GM18526 (cell line): Measurements from ENCODE around the gene TLE1.

Experiments
- POLR2A ChIP-seq: IDR thresholded peaks from 3 replicates; pipeline ENCODE4 v1.6.1; 2011; ENCODE audit not compliant: insufficient read length; ENCODE audit errors: extremely low read depth

Gene TLE1

DNA sequence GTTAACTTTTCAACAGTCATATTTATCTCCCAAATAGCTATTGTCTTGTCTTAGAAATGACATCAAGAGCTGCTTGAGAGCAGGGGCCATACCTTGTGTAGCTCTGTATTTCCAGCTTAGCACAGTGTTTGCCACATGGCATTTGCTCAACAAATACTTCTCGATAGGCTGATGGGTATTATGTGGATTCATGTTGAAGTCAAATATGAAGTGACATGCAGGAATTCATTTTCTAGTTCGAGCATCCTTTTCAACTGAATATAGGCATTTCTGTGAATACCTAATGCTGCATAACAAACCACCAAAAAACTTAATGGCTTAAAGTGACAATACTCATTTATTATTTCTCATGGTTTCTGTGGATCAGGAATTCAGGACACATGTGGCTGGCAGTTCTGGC, 125.6 kb downstream of the TLE1 start:
- no peak for TF ChIP-seq POLR2A

DNA sequence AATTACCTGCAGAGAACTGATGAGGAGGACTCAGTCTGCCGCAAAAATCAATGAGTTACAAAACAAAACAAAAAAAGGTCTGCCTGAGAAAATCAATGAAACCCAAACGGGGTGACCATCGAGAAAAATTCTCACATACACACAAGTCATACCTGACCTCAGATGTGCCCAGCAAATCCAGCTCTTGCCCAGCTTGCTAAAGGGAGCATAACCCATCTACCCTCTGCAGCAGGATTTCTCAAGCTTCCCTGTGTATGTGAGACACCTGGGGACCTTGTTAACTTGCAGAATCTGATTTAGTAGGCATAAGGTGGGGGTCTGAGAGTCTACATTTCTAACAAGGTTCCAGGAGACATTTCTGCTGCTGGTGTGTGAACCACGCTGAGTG, 126.3 kb downstream of the TLE1 start:
- TF ChIP-seq POLR2A, result no peak

DNA sequence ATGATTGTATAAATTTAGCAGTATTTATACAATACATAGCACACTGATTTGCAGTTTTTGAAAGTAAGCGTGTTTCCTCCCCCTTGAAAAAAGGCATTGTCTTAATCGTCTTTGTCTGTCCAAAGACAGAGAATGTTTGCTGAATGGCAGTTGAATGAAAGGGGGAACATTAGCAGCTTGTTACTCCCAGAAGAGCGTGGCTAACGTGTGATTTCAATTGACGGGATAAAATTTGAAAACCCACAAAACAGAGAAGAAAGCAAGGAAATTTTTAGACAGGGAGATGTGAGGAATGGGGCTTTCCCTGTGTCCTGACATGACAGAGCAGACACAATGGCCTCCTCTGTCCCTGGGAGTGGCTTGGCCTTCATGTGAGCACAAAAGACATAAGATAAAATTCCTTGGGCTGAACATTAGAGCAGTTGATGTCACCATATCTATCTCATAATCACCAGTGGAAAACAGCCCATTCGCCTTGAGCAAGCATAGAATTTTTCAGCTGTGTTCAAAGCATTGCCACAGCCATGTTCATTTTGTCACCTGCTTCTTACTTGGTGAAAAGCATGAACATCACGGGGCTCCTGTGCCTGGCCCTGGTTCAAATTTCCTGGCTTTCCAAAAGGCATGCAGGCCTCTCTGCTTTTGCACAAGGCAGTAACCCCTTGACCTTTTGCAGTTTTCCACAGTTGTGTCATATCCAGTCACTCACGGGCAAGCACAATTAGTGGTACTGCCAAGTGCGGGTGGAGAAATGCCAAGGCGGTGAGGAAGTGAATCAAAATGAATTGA, 126.9 kb downstream of the TLE1 start:
- TF ChIP-seq POLR2A, result no peak

DNA sequence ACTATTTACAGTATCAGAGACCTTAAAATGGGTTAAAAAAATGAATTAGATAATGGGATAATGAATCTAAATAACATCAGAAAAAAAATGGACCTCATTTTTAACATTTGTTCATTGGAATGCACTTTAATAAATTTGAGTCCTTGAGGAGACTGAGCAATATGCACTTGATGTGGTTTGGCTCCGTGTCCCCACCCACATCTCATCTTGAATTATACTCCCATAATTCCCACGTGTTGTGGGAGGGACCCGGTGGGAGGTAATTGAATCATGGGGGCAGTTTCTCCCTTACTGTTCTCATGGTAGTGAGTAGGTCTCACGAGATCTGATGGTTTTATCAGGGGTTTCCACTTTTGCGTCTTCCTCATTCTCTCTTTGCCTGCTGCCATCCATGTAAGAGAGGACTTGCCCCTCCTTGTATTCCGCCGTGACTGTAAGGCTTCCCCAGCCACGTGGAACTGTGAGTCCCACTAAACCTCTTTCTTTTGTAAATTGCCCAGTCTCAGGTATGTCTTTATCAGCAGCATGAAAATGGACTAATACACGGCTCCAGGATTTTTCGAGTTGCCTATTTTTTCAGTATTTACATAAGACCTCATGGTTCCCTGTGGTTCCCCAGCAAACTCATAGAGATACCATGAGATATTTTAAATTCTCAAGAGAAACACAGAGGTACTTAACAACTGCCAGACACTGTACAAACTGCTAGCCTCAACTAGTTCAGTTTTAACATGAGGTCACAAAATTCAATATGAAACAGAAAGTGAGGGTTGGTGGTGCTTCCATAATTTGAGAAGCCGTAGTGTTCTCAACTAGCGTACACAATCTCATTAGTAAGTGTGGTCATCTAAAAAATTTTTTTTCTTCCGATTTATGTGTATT, 128.3 kb downstream of the TLE1 start:
- TF ChIP-seq POLR2A, result no peak

DNA sequence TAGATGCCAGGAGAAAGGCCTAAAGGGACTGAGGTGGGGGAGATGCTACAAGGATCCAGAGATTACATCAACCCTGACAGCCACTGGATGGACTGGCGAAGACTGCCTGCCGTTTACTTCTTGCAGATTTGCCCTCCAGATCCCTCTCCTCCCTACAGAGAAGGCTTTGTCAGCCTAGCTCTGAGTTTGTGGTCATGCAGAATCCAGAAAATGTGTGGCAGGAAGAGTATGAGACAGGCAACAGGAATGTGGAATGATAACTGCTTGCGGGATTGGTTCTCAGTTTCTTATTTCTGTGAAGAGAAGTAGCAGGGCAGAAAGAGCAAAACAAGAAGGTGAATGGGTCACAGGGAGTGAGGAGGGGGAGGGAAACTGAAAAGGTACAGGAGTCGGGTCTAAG, 129.6 kb downstream of the TLE1 start:
- TF ChIP-seq POLR2A, result no peak

DNA sequence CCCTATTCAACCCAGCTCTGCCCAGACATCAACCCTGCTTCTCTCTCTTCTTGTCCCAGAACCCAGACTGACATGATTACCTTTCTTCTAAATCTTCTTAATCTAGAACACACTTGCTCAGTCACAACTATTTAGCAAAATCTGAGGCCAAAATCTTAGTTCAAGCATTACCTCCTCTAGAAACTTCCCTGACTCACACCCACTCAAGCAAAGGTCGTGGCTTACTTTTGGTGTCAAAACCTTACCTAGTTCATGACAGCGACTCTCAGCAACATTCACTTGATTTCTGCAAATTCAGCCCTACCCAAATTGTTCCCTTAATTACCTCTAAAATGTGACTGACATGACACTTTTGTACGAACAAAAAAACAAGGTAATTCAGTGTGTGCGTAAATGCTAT, 130.2 kb downstream of the TLE1 start:
- no peak for TF ChIP-seq POLR2A

DNA sequence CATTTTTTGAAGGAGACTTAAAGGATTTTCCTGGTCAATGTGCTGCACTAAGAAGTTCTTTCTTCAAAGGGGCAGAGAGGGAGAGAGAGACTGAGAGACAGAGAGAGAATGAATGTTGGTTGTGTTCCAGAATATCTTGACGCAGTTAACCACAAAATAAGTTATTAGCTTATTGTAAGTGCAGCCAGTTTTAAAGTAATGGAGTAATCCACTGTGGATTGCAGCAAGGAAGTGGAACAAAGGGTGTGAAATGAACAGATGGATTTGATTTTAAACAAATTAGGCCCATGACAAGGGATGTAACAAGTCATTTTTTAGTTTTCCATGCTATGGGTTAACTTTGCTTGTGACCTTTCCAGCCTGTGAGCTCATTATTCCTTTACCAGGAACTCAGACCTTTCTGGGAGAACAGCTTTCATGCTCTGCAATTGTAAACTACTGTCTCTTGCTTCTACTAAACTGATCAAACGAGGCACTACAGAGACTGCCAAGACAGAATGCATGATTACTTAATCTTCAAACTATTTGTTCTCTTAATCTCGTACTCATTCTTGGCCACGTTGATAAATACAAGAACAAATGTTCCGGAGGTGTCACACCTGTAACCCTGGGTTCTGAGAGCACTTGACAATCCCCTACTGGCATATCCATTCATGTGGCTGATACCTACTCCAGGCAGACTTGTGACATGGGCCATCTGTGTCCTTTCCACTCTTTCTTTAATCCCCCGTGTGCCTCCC, 131.1 kb downstream of the TLE1 start:
- TF ChIP-seq POLR2A, result no peak

DNA sequence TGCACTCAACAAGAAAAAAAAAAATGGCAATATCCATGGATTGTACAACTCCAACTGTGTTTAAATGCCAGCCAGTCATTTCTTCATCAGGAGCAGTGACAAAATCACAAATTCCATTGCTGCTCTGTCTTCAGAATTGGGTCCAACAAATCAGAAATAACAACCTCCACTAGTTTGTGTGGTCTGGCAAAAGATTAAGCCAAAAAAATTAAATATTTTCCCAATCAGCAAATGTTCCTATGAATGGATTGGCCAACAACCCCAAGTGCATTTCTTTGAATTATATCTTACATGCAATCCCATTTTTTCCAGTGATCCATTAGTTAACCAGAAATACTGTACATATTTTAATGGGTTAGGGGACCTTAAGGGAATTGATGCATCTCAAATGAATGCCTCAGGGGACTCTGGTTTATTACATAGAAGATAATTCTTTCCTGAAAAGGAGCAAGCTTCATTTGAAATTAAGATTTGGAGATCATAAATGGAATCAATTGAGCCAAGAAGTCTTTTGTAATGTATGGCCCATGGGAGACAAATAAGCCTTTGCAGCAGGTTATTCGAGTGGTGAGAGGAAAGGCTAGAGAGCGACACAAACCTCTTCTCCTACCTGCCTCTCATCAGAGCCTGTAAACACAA, 131.8 kb downstream of the TLE1 start:
- TF ChIP-seq POLR2A, result no peak

DNA sequence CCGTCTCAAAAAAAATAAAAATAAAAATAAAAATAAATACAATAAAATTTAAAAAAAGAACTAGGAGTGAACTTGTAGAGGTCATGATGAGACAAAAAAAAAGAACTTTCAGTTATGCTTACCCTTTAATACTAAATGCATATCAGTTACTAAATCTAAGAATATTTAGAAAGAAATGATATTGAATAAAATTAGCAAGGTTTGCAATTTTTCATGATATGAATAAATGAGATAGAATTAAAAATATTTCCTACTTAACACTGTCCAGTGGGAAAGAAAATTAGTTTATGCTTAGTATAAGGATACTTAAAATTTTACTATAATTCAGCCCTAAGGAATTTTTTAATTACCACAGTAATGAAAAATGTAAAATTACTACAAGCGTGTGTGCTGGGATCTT, 132.4 kb downstream of the TLE1 start:
- no peak for TF ChIP-seq POLR2A

DNA sequence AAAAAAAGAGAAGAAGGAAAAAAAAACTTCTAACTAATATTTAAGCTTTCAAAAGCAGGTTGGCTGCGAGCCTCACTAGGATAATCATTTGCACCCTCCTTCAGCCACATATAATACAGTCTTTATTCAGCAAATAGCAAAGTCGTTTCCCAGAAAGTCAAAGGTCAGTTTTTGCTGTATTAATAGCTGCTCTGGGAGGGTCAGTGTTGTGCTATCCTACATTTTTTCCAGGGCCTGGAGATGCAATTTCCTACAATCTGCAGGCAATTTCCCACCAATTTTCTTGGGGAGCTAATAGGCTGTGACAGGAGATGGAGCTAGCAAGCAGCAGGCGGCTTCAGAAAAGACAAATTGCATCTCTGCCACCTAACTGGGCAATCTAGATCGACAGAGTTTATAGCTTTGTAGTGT, 136.8 kb downstream of the TLE1 start:
- TF ChIP-seq POLR2A, result no peak

DNA sequence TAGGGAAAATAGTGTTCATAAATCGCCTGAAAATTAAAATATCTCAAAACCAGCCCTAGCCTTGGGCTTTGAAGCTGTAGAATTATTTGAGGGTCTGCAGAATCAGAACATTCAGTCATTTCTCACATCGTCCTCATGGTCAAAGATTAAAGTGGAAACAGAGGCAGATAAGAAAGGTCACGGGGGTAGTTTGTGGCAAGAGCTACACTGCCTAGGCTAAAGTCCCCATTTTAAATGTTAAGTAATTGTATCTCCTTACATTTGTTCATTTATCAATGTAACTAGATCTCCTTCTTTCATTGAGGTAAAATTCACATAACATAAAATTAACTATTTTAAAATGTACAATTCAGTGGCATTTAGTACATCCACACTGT, 139.2 kb downstream of the TLE1 start:
- TF ChIP-seq POLR2A, result no peak

DNA sequence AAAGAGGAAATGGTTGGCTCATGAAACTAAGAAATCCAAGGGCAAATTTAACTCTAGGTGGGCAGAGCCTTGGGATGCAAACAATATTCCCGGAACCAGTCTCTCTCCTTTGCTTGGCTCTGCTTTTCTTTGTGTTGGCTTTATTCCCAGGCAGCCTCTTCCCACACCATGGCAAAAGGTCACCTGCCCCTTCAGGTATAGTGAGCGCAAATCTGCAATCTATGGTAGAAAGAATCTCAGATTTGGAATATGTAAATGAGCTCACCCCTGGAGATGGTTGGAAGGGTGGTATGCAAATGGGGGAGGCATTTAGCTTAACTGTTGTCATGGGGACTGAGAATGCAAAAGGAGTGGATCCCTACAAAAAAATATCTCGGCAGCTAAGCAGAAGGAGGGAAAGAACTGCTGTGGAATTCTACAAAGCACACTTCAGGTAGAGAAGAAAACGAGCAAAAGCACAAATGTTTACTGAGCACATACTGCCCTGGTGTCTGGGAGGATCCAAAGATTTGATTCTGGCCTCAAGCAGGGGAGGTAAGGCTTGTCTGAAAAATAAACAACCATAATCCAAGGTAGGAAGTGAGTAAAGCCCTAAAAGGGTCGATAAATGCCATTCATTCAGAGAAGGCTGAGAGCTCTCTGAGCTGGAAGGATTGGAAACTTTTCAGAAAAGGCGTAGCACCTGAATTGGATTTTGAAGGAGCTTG, 139.7 kb downstream of the TLE1 start:
- TF ChIP-seq POLR2A, result no peak

DNA sequence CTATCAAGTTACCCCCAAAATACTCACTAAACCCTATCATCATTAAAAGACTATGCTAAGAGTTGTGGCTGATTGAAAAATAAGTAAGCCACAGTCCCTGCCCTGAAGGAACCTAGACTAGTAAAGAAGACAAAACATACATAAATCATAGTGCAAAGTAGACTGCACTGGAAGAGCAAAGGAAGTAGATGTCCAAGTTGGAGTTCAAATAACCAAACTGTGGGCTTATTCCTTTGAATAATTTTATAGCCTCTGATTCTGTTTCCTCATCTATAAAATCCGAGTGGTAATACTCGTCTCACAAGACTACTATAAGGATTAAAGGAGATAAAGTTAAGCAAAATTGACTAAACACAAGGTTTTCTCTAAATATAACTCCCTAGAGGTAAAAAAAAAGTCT, 140.4 kb downstream of the TLE1 start:
- no peak for TF ChIP-seq POLR2A

DNA sequence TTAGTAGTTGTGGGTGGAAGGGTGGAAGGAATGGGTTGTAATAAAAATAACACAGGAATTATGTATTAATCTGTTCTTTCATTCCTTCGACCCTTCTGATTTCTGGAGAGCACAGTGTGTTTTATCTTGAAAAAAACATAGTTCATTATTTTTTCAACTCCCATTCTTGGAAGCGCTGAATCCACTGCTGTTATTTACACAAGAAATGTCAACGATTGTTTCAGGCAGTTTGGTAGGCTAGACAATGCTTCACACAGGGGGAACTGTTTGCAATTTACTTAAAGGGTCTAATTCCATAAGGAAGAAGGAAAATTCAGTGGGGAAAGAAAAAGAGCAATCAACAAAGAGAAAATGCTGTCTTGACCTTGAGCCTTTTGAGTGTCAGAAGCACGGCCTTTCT, 142.9 kb downstream of the TLE1 start:
- TF ChIP-seq POLR2A, result no peak

DNA sequence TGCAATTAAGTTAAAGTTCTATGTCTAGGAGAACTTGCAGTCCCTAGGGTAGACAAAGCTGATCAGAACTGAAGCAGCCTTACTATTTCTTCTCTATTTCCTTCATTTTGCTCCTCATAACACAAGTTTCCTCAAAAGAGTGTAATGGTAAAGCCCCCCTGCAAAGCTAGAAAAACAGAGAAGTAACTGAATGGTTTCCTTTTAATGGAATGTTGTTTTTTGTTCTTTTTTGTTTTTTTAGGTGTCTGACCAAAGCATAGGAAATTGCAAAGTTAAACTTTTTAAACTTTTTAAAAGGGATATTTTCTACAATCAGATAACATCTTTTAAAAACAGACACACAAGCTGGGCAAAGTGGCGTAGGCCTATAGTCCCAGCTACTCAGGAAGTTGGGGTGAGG, 145.7 kb downstream of the TLE1 start:
- TF ChIP-seq POLR2A, result no peak
